Esophagus muscularis mucosa (tissue), 3 donors: ENCODE results near the gene COPRS.

Experiments
- POLR2A ChIP-seq: fragments of 450-650 bp; IDR thresholded peaks from one replicate; pipeline ENCODE4 v1.6.1; 2017; ENCODE audit warnings: antibody characterized with exemption, moderate library complexity, mild to moderate bottlenecking, low read depth
- TF ChIP-seq, protein P1 (sequence below), 3 experiments: fragments of 200-600 bp in 2 of 3; fragments of 450-650 bp in 1 of 3; sonication (generic) in 2 of 3; IDR thresholded peaks; one replicate each; pipeline ENCODE4 v1.5.1; 2017 to 2019; ENCODE audit warnings: antibody characterized with exemption in 3 of 3, mild to moderate bottlenecking in 2 of 3, moderate library complexity in 1 of 3

GRCh38 chr17:31819578-31819977, 39.5 kb downstream of the COPRS start:
- TF ChIP-seq, protein P1, sequence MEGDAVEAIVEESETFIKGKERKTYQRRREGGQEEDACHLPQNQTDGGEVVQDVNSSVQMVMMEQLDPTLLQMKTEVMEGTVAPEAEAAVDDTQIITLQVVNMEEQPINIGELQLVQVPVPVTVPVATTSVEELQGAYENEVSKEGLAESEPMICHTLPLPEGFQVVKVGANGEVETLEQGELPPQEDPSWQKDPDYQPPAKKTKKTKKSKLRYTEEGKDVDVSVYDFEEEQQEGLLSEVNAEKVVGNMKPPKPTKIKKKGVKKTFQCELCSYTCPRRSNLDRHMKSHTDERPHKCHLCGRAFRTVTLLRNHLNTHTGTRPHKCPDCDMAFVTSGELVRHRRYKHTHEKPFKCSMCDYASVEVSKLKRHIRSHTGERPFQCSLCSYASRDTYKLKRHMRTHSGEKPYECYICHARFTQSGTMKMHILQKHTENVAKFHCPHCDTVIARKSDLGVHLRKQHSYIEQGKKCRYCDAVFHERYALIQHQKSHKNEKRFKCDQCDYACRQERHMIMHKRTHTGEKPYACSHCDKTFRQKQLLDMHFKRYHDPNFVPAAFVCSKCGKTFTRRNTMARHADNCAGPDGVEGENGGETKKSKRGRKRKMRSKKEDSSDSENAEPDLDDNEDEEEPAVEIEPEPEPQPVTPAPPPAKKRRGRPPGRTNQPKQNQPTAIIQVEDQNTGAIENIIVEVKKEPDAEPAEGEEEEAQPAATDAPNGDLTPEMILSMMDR (IDR thresholded peaks at IDR 0.05): no peak
- no peak for TF ChIP-seq POLR2A
